CD4-positive, alpha-beta T cell treated with Interleukin-17A for 4 hours (primary cell): ENCODE results near the gene SMG1.
"Not testable (repeated sequence)": the region's sequence is repeated elsewhere in the genome, so short reads cannot be mapped to it uniquely, and the experiment has no call there.

Experiments used
- DNase-seq: peaks from one replicate; pipeline ENCODE4 v3.0.0-alpha.2; 2020; ENCODE audit warnings: mixed read lengths

Gene SMG1

GRCh38 chr16:18925986-18926865 lies at the start of gene SMG1:
Gene SMG1, minus strand, starts transcription at chr16:18926408. Its CDS starts 367 bp downstream, at chr16:18926041.
- DNase-seq: peak; percentile 95

- no peak for DNase-seq
Measured at GRCh38 chr16:18975109-18975508, 48.9 kb upstream of the SMG1 start.

GRCh38 chr16:18969855-18970240 lies 43.6 kb upstream of the SMG1 start:
- no peak for DNase-seq

GRCh38 chr16:18969050-18969854 lies 43.0 kb upstream of the SMG1 start:
- DNase-seq: peak; percentile 85

GRCh38 chr16:18966791-18967190 lies 40.6 kb upstream of the SMG1 start:
- no peak for DNase-seq

GRCh38 chr16:18965555-18965954 lies 39.3 kb upstream of the SMG1 start:
- no peak for DNase-seq

- no peak for DNase-seq
Measured at GRCh38 chr16:18959031-18959505, 32.9 kb upstream of the SMG1 start.

- no peak for DNase-seq
Measured at GRCh38 chr16:18958621-18959029, 32.4 kb upstream of the SMG1 start.

- DNase-seq: not testable (repeated sequence)
Measured at GRCh38 chr16:18956658-18957241, 30.5 kb upstream of the SMG1 start.

- DNase-seq: peak; percentile 42
Measured at GRCh38 chr16:18955874-18956580, 29.8 kb upstream of the SMG1 start.

GRCh38 chr16:18953547-18953946 lies 27.3 kb upstream of the SMG1 start:
- DNase-seq: no peak

- DNase-seq: no peak
Measured at GRCh38 chr16:18950469-18951185, 24.4 kb upstream of the SMG1 start.

- DNase-seq: no peak
Measured at GRCh38 chr16:18948372-18949020, 22.3 kb upstream of the SMG1 start.

- DNase-seq: no peak
Measured at GRCh38 chr16:18945233-18945632, 19.0 kb upstream of the SMG1 start.

- DNase-seq: no peak
Measured at GRCh38 chr16:18943414-18943813, 17.2 kb upstream of the SMG1 start.

GRCh38 chr16:18942061-18942460 lies 15.9 kb upstream of the SMG1 start:
- DNase-seq: no peak

GRCh38 chr16:18941471-18941870 lies 15.3 kb upstream of the SMG1 start:
- DNase-seq: no peak

- DNase-seq: no peak
Measured at GRCh38 chr16:18938986-18939385, 12.8 kb upstream of the SMG1 start.

- no peak for DNase-seq
Measured at GRCh38 chr16:18937390-18937789, 11.2 kb upstream of the SMG1 start.

- no peak for DNase-seq
Measured at GRCh38 chr16:18936727-18937340, 10.6 kb upstream of the SMG1 start.

- no peak for DNase-seq
Measured at GRCh38 chr16:18933501-18933900, 7.3 kb upstream of the SMG1 start.
